Measurements from ENCODE around the gene ARID1B.

Gene ARID1B

GRCh38 chr6:156879591-156879990 lies 102.4 kb downstream of the ARID1B start:
- H3K4me3 ChIP-seq (ENCODE audit: low read depth, low read length), result no peak overlapping the region
- H3K36me3 ChIP-seq (ENCODE audit: control insufficient read depth in 2 of 2, insufficient read depth in 1 of 2, low read length in 2 of 2), result no peaks in the 10 kb centered on the region
- H3K27ac ChIP-seq (ENCODE audit: extremely low read depth, low read depth, low read length), result no peak overlapping the region
- ChIA-PET POLR2A (no interaction called here), CTCF (interaction anchor here (0.6 to 0.7 kb wide), 3 partner anchors 75 to 162 kb away, joined by 4 read pairs; no protein-coding TSS in a partner anchor)
- no peaks in the 10 kb centered on the region for H3K9me3 ChIP-seq (ENCODE audit: control insufficient read depth, insufficient read depth, low read depth, low read length)
- TF ChIP-seq ZNF549 (tag by site-specific recombination; IDR thresholded peaks at IDR 0.05) (no peak), KLF17 (tag by site-specific recombination; IDR thresholded peaks at IDR 0.05) (no peak), ZBTB44 (tag by site-specific recombination; IDR thresholded peaks at IDR 0.05) (no peak), ZSCAN16 (tag by site-specific recombination; IDR thresholded peaks at IDR 0.05) (no peak), ZNF560 (tag by site-specific recombination; IDR thresholded peaks at IDR 0.05; ENCODE audit: borderline replicate concordance) (no peak), ZBTB26 (tag by site-specific recombination; optimal IDR thresholded peaks at IDR 0.05) (no peak)
- H3K4me1 ChIP-seq (ENCODE audit: control insufficient read depth, insufficient read depth, low read length), result no peaks in the 10 kb centered on the region

- POLR2A ChIA-PET, result interaction anchor here (0.7 kb wide), 1 partner anchor 17 kb away, joined by 8 read pairs; no protein-coding TSS in a partner anchor
- CTCF ChIA-PET, result interaction anchor here (0.7 to 1.2 kb wide), 2 partner anchors 165 to 1461 kb away, joined by 3 read pairs; no protein-coding TSS in a partner anchor
- Histone ChIP-seq H3K4me1 (ENCODE audit: control insufficient read depth, insufficient read depth, low read length) (no peaks in the 10 kb centered on the region), H3K36me3 (ENCODE audit: control insufficient read depth in 2 of 2, insufficient read depth in 1 of 2, low read length in 2 of 2) (no peaks in the 10 kb centered on the region), H3K27ac (ENCODE audit: extremely low read depth, low read depth, low read length) (no peak overlapping the region), H3K9me3 (ENCODE audit: control insufficient read depth, insufficient read depth, low read depth, low read length) (no peaks in the 10 kb centered on the region), H3K4me3 (ENCODE audit: low read depth, low read length) (no peak overlapping the region)
- TF ChIP-seq PRDM4 (tag by site-specific recombination; IDR thresholded peaks at IDR 0.05) (peak; percentile 88), ZBTB17 (tag by site-specific recombination; IDR thresholded peaks at IDR 0.05) (0 out of 2 replicates have a peak, but pooled peaks have one; percentile 30), ZNF549 (tag by site-specific recombination; IDR thresholded peaks at IDR 0.05) (no peak)
Observed at GRCh38 chr6:156880913-156881312, 103.7 kb downstream of the ARID1B start.

- POLR2A ChIA-PET, result no interaction called here
- H3K36me3 ChIP-seq (ENCODE audit: control insufficient read depth in 2 of 2, insufficient read depth in 1 of 2, low read length in 2 of 2), result no peaks in the 10 kb centered on the region
- H3K9me3 ChIP-seq (ENCODE audit: control insufficient read depth, insufficient read depth, low read depth, low read length), result no peaks in the 10 kb centered on the region
- TF ChIP-seq ZNF580 (tag by site-specific recombination; IDR thresholded peaks at IDR 0.05) (no peak), ZNF791 (tag by site-specific recombination; IDR thresholded peaks at IDR 0.05) (no peak), ZNF18 (tag by site-specific recombination; IDR thresholded peaks at IDR 0.05) (no peak), ZFP69B (tag by site-specific recombination; IDR thresholded peaks at IDR 0.05) (no peak), PRDM1 (tag by site-specific recombination; IDR thresholded peaks at IDR 0.05) (peak; percentile 43; the same call in 1 of the 2 replicates)
- CTCF ChIA-PET, result interaction anchor here (1.0 to 1.2 kb wide), 2 partner anchors 9 to 164 kb away, joined by 3 to 4 read pairs; no protein-coding TSS in a partner anchor
- H3K4me3 ChIP-seq (ENCODE audit: low read depth, low read length), result no peak overlapping the region
- H3K4me1 ChIP-seq (ENCODE audit: control insufficient read depth, insufficient read depth, low read length), result no peaks in the 10 kb centered on the region
- no peak overlapping the region for H3K27ac ChIP-seq (ENCODE audit: extremely low read depth, low read depth, low read length)
Observed at GRCh38 chr6:156881687-156882629, 104.8 kb downstream of the ARID1B start.

All from HEK293 (cell line).